Keratinocyte (primary cell): ENCODE results near the gene ASTN1.

Source experiments
- EZH2 ChIP-seq: IDR thresholded peaks from one replicate; pipeline ENCODE4 v1.6.1; 2012; ENCODE audit warnings: inconsistent platforms, mild to moderate bottlenecking, low read length, moderate library complexity
- TF ChIP-seq, protein P1 (sequence below), 3 experiments: IDR thresholded peaks in 1 of 3; conservative IDR thresholded peaks in 1 of 3; optimal IDR thresholded peaks in 1 of 3; 2 replicates in 2 of 3; 3 replicates in 1 of 3; pipeline versions ENCODE3 to v1.5.1; 2011; ENCODE audit warnings: low read length in 3 of 3, mild to moderate bottlenecking in 3 of 3, moderate library complexity in 2 of 3, control low read depth in 1 of 3, inconsistent platforms in 1 of 3; ENCODE audit not compliant: insufficient read depth in 2 of 3; ENCODE audit errors: extremely low read depth in 1 of 3

DNA sequence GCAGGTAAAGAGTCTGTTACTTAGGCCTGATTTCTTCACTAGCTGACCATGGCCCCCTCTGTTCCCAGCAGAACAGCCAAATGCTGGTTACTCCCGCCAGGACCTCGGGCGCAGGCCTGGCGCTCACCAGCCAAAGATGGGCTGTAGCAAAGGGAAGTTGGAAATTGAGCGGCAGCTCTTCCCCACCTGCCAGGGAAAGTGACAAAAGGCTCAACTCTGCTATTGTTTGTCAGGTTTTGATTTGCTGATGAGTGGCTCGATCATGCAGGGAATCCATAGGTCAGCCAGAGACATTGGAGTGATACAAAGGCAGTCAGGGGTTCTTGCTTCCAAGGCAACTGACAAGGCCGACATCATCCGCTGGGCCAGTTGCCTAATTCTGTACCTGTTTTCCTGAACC is 120.1 kb downstream of the ASTN1 start:
- no peak for TF ChIP-seq EZH2
- TF ChIP-seq, protein P1, sequence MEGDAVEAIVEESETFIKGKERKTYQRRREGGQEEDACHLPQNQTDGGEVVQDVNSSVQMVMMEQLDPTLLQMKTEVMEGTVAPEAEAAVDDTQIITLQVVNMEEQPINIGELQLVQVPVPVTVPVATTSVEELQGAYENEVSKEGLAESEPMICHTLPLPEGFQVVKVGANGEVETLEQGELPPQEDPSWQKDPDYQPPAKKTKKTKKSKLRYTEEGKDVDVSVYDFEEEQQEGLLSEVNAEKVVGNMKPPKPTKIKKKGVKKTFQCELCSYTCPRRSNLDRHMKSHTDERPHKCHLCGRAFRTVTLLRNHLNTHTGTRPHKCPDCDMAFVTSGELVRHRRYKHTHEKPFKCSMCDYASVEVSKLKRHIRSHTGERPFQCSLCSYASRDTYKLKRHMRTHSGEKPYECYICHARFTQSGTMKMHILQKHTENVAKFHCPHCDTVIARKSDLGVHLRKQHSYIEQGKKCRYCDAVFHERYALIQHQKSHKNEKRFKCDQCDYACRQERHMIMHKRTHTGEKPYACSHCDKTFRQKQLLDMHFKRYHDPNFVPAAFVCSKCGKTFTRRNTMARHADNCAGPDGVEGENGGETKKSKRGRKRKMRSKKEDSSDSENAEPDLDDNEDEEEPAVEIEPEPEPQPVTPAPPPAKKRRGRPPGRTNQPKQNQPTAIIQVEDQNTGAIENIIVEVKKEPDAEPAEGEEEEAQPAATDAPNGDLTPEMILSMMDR (optimal IDR thresholded peaks at IDR 0.05 in 1 of 3, IDR thresholded peaks at IDR 0.05 in 1 of 3, conservative IDR thresholded peaks at IDR 0.05 in 1 of 3; ENCODE audit: extremely low read depth in 1 of 3, insufficient read depth in 2 of 3, low read length in 3 of 3): no peak
